Urinary bladder (tissue), 4 donors: ENCODE data around the gene LGI2. TPM values are rescaled to one million over a fixed set of nuclear protein-coding genes. Genes with fewer than 3 reads are reported as not detected.
"Not testable (repeated sequence)": the region's sequence is repeated elsewhere in the genome, so short reads cannot be mapped to it uniquely, and the experiment has no call there.

Experiments used
- DNase-seq: peaks from one replicate; pipeline ENCODE4 v3.0.0-alpha.2; 2015; ENCODE audit errors: extremely low spot score
- H3K27ac ChIP-seq: one replicate; pipeline ENCODE4 v1.5.1; 2013; ENCODE audit warnings: low read depth, mild to moderate bottlenecking, moderate library complexity
- H3K36me3 ChIP-seq: one replicate; pipeline ENCODE4 v1.6.1; 2013; ENCODE audit warnings: mild to moderate bottlenecking, moderate library complexity; ENCODE audit not compliant: insufficient read depth
- H3K4me1 ChIP-seq: one replicate; pipeline ENCODE4 v1.6.1; 2013; ENCODE audit warnings: mild to moderate bottlenecking, moderate library complexity; ENCODE audit not compliant: insufficient read depth
- H3K4me3 ChIP-seq: one replicate; pipeline ENCODE4 v1.5.1; 2013; ENCODE audit warnings: low read depth, low read length
- whole genome bisulfite sequencing: extraction: QIAGEN DNeasy Blood & Tissue Kit; methylation state at CpG from one replicate; pipeline ENCODE4 v1.1.7; 2013; 5-methylcytosine and 5-hydroxymethylcytosine counted together
- polyA plus RNA-seq: library from polyadenylated mRNA; stranded (reverse); fragments of 200-250 nt; gene quantifications from one replicate; pipeline ENCODE4 v1.2.3, GENCODE V29; 2013
- total RNA-seq: library from RNA; depleted of rRNA; stranded (reverse); fragments of >200 nt; gene quantifications from one replicate; pipeline ENCODE4 v1.2.3, GENCODE V29; 2014
- donor health status: healthy with polysubstance abuse.
- donor health status: healthy.

LGI2 gene
- 4.8 TPM for total RNA-seq
- polyA plus RNA-seq: 0.79 TPM

GRCh38 chr4:25030277-25031076 lies at the start of gene LGI2:
Gene LGI2 (minus strand): TSS chr4:25030946. CDS start chr4:25030693, 253 bp downstream.
- Histone ChIP-seq H3K27ac (no peak within 1 kb of the TSS), H3K4me1 (no peaks in the 10 kb centered on the region), H3K36me3 (no peaks in the 10 kb centered on the region), H3K4me3 (peak within 1 kb of the TSS; percentile 67)
- no peak for DNase-seq
- WGBS: under 1% methylated on average over 92 of the region's 92 CpGs

- WGBS: 87% methylated on average over 4 of the region's 4 CpGs
- no peak for DNase-seq
- H3K27ac ChIP-seq: no peak overlapping the region
- H3K4me3 ChIP-seq: no peak overlapping the region
- H3K36me3 ChIP-seq: no peaks in the 10 kb centered on the region
- no peaks in the 10 kb centered on the region for H3K4me1 ChIP-seq
These were observed 47.8 kb upstream of the LGI2 start for GRCh38 chr4:25078523-25078922.

GRCh38 chr4:25076625-25077398 lies 46.1 kb upstream of the LGI2 start:
- H3K4me1 ChIP-seq: no peaks in the 10 kb centered on the region
- DNase-seq: no peak
- H3K4me3 ChIP-seq: no peak overlapping the region
- H3K36me3 ChIP-seq: no peaks in the 10 kb centered on the region
- H3K27ac ChIP-seq: no peak overlapping the region
- 75% methylated on average over 3 of the region's 3 CpGs for WGBS

GRCh38 chr4:25075851-25076250 lies 45.1 kb upstream of the LGI2 start:
- Histone ChIP-seq H3K4me1 (no peaks in the 10 kb centered on the region), H3K27ac (no peak overlapping the region), H3K36me3 (no peaks in the 10 kb centered on the region), H3K4me3 (no peak overlapping the region)
- WGBS: 84% methylated on average over 4 of the region's 4 CpGs
- DNase-seq: no peak

GRCh38 chr4:25075129-25075528 lies 44.4 kb upstream of the LGI2 start:
- WGBS: 89% methylated on average over 11 of the region's 11 CpGs
- DNase-seq: no peak
- Histone ChIP-seq H3K4me1 (no peaks in the 10 kb centered on the region), H3K4me3 (no peak overlapping the region), H3K27ac (no peak overlapping the region), H3K36me3 (no peaks in the 10 kb centered on the region)

GRCh38 chr4:25070545-25070944 lies 39.8 kb upstream of the LGI2 start:
- no peaks in the 10 kb centered on the region for H3K36me3 ChIP-seq
- 81% methylated on average over 3 of the region's 3 CpGs for WGBS
- H3K4me1 ChIP-seq: no peaks in the 10 kb centered on the region
- DNase-seq: no peak
- H3K4me3 ChIP-seq: no peak overlapping the region
- H3K27ac ChIP-seq: no peak overlapping the region

- 86% methylated on average over 3 of the region's 3 CpGs for WGBS
- Histone ChIP-seq H3K36me3 (no peaks in the 10 kb centered on the region), H3K4me3 (no peak overlapping the region), H3K27ac (no peak overlapping the region), H3K4me1 (no peaks in the 10 kb centered on the region)
- DNase-seq: no peak
These were observed 38.3 kb upstream of the LGI2 start for GRCh38 chr4:25069014-25069413.

- 85% methylated on average over 3 of the region's 3 CpGs for WGBS
These were observed 37.6 kb upstream of the LGI2 start for GRCh38 chr4:25068386-25068785.

GRCh38 chr4:25065932-25066590 lies 35.3 kb upstream of the LGI2 start:
- Histone ChIP-seq H3K27ac (no peak overlapping the region), H3K4me3 (no peak overlapping the region), H3K36me3 (no peaks in the 10 kb centered on the region), H3K4me1 (no peaks in the 10 kb centered on the region)
- no peak for DNase-seq
- 85% methylated on average over 7 of the region's 7 CpGs for WGBS

More at GRCh38 chr4:25068386-25068785, 37.6 kb upstream of the LGI2 start:
- no peak for DNase-seq
- H3K36me3 ChIP-seq: no peaks in the 10 kb centered on the region
- no peak overlapping the region for H3K27ac ChIP-seq
- no peaks in the 10 kb centered on the region for H3K4me1 ChIP-seq
- H3K4me3 ChIP-seq: no peak overlapping the region

- no peaks in the 10 kb centered on the region for H3K4me1 ChIP-seq
- WGBS: 34% methylated on average over 5 of the region's 5 CpGs
- no peak for DNase-seq
These were observed 34.7 kb upstream of the LGI2 start for GRCh38 chr4:25065431-25065858.

GRCh38 chr4:25064447-25064846 lies 33.7 kb upstream of the LGI2 start:
- H3K4me3 ChIP-seq, H3K4me1 ChIP-seq, H3K27ac ChIP-seq, DNase-seq, H3K36me3 ChIP-seq: not testable (repeated sequence)
- 98% methylated on average over 1 of the region's 1 CpG for WGBS

More at GRCh38 chr4:25065431-25065858, 34.7 kb upstream of the LGI2 start:
- no peak overlapping the region for H3K27ac ChIP-seq
- no peaks in the 10 kb centered on the region for H3K36me3 ChIP-seq
- H3K4me3 ChIP-seq: no peak overlapping the region

- no peak overlapping the region for H3K27ac ChIP-seq
- WGBS: 79% methylated on average over 3 of the region's 3 CpGs
- H3K4me1 ChIP-seq: no peaks in the 10 kb centered on the region
- no peak overlapping the region for H3K4me3 ChIP-seq
- no peaks in the 10 kb centered on the region for H3K36me3 ChIP-seq
- DNase-seq: no peak
These were observed 32.4 kb upstream of the LGI2 start for GRCh38 chr4:25063116-25063515.

GRCh38 chr4:25062098-25062497 lies 31.4 kb upstream of the LGI2 start:
- WGBS: 96% methylated on average over 1 of the region's 1 CpG
- Histone ChIP-seq H3K27ac (no peak overlapping the region), H3K4me3 (no peak overlapping the region), H3K4me1 (no peaks in the 10 kb centered on the region), H3K36me3 (no peaks in the 10 kb centered on the region)
- no peak for DNase-seq
